WTC11 (cell line): ENCODE measurements around the gene POP4. TPM values are rescaled to one million over a fixed set of nuclear protein-coding genes. Genes with fewer than 3 reads are reported as not detected.

Source experiments
- ATAC-seq: fragments of 200-7000 bp; cut with Tn5 transposase; 2 replicates; pipeline ENCODE4 v1.10.0; 2021; ENCODE audit warnings: mild to moderate bottlenecking, moderate library complexity
- CTCF ChIA-PET: fragments of 300-600 bp; sonication (Branson Sonifier 250); formaldehyde crosslinking; loops from one replicate; lab custom pipeline; 2021; ENCODE audit warnings: antibody characterized with exemption; lab: Charles Lee
- POLR2A ChIA-PET: fragments of 350-600 bp; sonication (Branson Sonifier 250); formaldehyde crosslinking; loops from one replicate; lab custom pipeline; 2021; ENCODE audit warnings: antibody characterized with exemption; lab: Charles Lee
- DNase-seq: peaks from one replicate; pipeline ENCODE4 v3.0.0; 2021; ENCODE audit warnings: low spot score
- H3K27ac Mint-ChIP-seq: 2 replicates; pipeline ENCODE4 v1.8.0; 2021; ENCODE audit warnings: mixed read lengths
- H3K27me3 Mint-ChIP-seq: 2 replicates; pipeline ENCODE4 v1.8.0; 2021; ENCODE audit warnings: low read depth, mild to moderate bottlenecking, moderate library complexity, mixed read lengths
- H3K36me3 Mint-ChIP-seq: 2 replicates; pipeline ENCODE4 v1.8.0; 2021; ENCODE audit warnings: mixed read lengths
- H3K4me1 Mint-ChIP-seq: 2 replicates; pipeline ENCODE4 v1.8.0; 2022; ENCODE audit warnings: mixed read lengths
- H3K4me3 Mint-ChIP-seq: 2 replicates; pipeline ENCODE4 v1.8.0; 2021; ENCODE audit warnings: mild to moderate bottlenecking, moderate library complexity, mixed read lengths
- H3K9me3 Mint-ChIP-seq: 2 replicates; pipeline ENCODE4 v1.8.0; 2021; ENCODE audit warnings: mixed read lengths
- ESRRA ChIP-seq: sonication (generic); formaldehyde crosslinking; IDR thresholded peaks from 2 replicates; pipeline ENCODE4 v1.8.1; 2022; ENCODE audit warnings: mild to moderate bottlenecking, missing genetic modification reagents, borderline replicate concordance
- FOXJ3 ChIP-seq: sonication (generic); formaldehyde crosslinking; IDR thresholded peaks from 2 replicates; pipeline ENCODE4 v1.9.0; 2021; ENCODE audit warnings: missing genetic modification reagents, mild to moderate bottlenecking, borderline replicate concordance
- FOXP1 ChIP-seq: sonication (generic); formaldehyde crosslinking; IDR thresholded peaks from 2 replicates; pipeline ENCODE4 v1.8.0; 2022; ENCODE audit warnings: missing genetic modification reagents, mild to moderate bottlenecking, moderate library complexity, borderline replicate concordance
- GABPB1 ChIP-seq: sonication (generic); formaldehyde crosslinking; IDR thresholded peaks from 2 replicates; pipeline ENCODE4 v1.8.1; 2023; ENCODE audit warnings: mild to moderate bottlenecking, missing genetic modification reagents
- IRF2 ChIP-seq: sonication (generic); formaldehyde crosslinking; IDR thresholded peaks from 2 replicates; pipeline ENCODE4 v1.8.0; 2022; ENCODE audit warnings: low read depth, missing genetic modification reagents, borderline replicate concordance
- JAZF1 ChIP-seq: fragments of 250-450 bp; sonication (Bioruptor Pico); IDR thresholded peaks from 2 replicates; pipeline ENCODE4 v1.9.0; 2021; ENCODE audit warnings: moderate library complexity, mild to moderate bottlenecking, inconsistent platforms
- MLX ChIP-seq: sonication (generic); formaldehyde crosslinking; IDR thresholded peaks from 2 replicates; pipeline ENCODE4 v1.8.1; 2023; ENCODE audit warnings: mild to moderate bottlenecking, missing genetic modification reagents, moderate library complexity
- MYBL2 ChIP-seq: sonication (generic); formaldehyde crosslinking; IDR thresholded peaks from 2 replicates; pipeline ENCODE4 v1.8.1; 2023; ENCODE audit warnings: mild to moderate bottlenecking, moderate library complexity, missing genetic modification reagents
- NFATC4 ChIP-seq: fragments of 250-450 bp; sonication (Bioruptor Pico); IDR thresholded peaks from 2 replicates; pipeline ENCODE4 v1.9.0; 2021; ENCODE audit warnings: mild to moderate bottlenecking
- NR2C2 ChIP-seq: sonication (generic); formaldehyde crosslinking; IDR thresholded peaks from 2 replicates; pipeline ENCODE4 v1.8.0; 2022; ENCODE audit warnings: mild to moderate bottlenecking, missing genetic modification reagents
- PRRX2 ChIP-seq: fragments of 250-450 bp; sonication (Bioruptor Pico); IDR thresholded peaks from 2 replicates; pipeline ENCODE4 v1.8.0; 2021; ENCODE audit warnings: mild to moderate bottlenecking
- RORB ChIP-seq: fragments of 250-450 bp; sonication (Bioruptor Pico); IDR thresholded peaks from 2 replicates; pipeline ENCODE4 v1.9.0; 2021; ENCODE audit warnings: mild to moderate bottlenecking
- TCF7 ChIP-seq: sonication (generic); formaldehyde crosslinking; IDR thresholded peaks from 2 replicates; pipeline ENCODE4 v1.8.0; 2022; ENCODE audit warnings: mild to moderate bottlenecking, low read depth, missing genetic modification reagents, moderate library complexity
- USF1 ChIP-seq: sonication (generic); formaldehyde crosslinking; IDR thresholded peaks from 2 replicates; pipeline ENCODE4 v1.8.0; 2022; ENCODE audit warnings: mild to moderate bottlenecking, missing genetic modification reagents
- USF2 ChIP-seq: sonication (generic); formaldehyde crosslinking; IDR thresholded peaks from 2 replicates; pipeline ENCODE4 v1.8.1; 2023; ENCODE audit warnings: mild to moderate bottlenecking, missing genetic modification reagents, moderate library complexity
- ZBTB21 ChIP-seq: sonication (generic); formaldehyde crosslinking; IDR thresholded peaks from 2 replicates; pipeline ENCODE4 v1.8.1; 2023; ENCODE audit warnings: mild to moderate bottlenecking, missing genetic modification reagents, borderline replicate concordance
- ZNF396 ChIP-seq: fragments of 250-450 bp; sonication (Bioruptor Pico); IDR thresholded peaks from 2 replicates; pipeline ENCODE4 v1.8.0; 2021; ENCODE audit warnings: mild to moderate bottlenecking, moderate library complexity, borderline replicate concordance
- ZNF416 ChIP-seq: fragments of 250-450 bp; sonication (Bioruptor Pico); IDR thresholded peaks from 2 replicates; pipeline ENCODE4 v1.9.0; 2021; ENCODE audit warnings: mild to moderate bottlenecking, inconsistent platforms
- total RNA-seq: library from RNA; stranded (reverse); gene quantifications from 3 replicates; pipeline ENCODE4 v1.2.3, GENCODE V29; 2021
- TF ChIP-seq, protein P1 (sequence below): sonication (generic); formaldehyde crosslinking; conservative IDR thresholded peaks from 2 replicates; pipeline ENCODE4 v1.8.1; 2022; ENCODE audit warnings: mild to moderate bottlenecking, missing genetic modification reagents
- TF ChIP-seq, protein P2 (sequence below): fragments of 250-450 bp; sonication (Bioruptor Pico); IDR thresholded peaks from 2 replicates; pipeline ENCODE4 v1.9.0; 2021; ENCODE audit warnings: mild to moderate bottlenecking, borderline replicate concordance
- TF ChIP-seq, protein P3 (sequence below): fragments of 200-600 bp; IDR thresholded peaks from 2 replicates; pipeline ENCODE4 v1.8.0; 2022; ENCODE audit warnings: antibody characterized with exemption
- TF ChIP-seq, protein P4 (sequence below): fragments of 250-450 bp; sonication (Bioruptor Pico); IDR thresholded peaks from 2 replicates; pipeline ENCODE4 v1.9.0; 2021; ENCODE audit warnings: mild to moderate bottlenecking

POP4 gene
- total RNA-seq, 1 experiment from 2014 or later = 46.7 TPM

DNA sequence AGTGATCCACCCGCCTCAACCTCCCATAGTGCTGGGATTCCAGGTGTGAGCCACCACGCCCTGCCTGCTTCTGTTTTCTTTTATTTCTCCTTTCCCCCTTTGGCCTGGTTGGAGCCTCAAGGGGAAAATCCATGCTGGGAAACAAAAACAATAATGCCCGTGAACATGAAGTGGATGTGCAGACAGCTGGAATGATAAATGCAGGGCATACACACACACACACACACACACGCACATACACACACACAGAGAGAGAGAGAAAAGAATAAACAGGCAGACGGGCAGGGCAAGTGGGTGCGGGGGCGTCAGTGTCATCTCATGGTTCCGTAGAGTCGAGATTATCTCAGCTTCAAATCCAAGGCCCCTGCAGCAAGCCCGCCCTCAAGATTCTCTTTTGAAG, 54.8 kb downstream of the POP4 start:
- Mint-ChIP-seq H3K9me3 (no peaks in the 10 kb centered on the region), H3K27me3 (no peaks in the 10 kb centered on the region), H3K36me3 (no peaks in the 10 kb centered on the region), H3K4me1 (peaks cover 7% of the 10 kb centered on the region), H3K27ac (no peak overlapping the region), H3K4me3 (no peak overlapping the region)
- no peak for ATAC-seq
- DNase-seq = no peak
- POLR2A ChIA-PET = no interaction called here
- CTCF ChIA-PET = interaction anchor here (1.0 kb wide), 1 partner anchor 8 kb away, joined by 3 read pairs; no protein-coding TSS in a partner anchor
- TF ChIP-seq ZNF416 (CRISPR knock-in tag) (no peak), TCF7 (CRISPR knock-in tag) (no peak), NFATC4 (CRISPR knock-in tag) (no peak), USF1 (CRISPR knock-in tag) (no peak), GABPB1 (no peak), IRF2 (CRISPR knock-in tag) (no peak), MYBL2 (CRISPR knock-in tag) (no peak), FOXP1 (no peak), NR2C2 (CRISPR knock-in tag) (no peak), MLX (CRISPR knock-in tag) (no peak), PRRX2 (CRISPR knock-in tag) (no peak)
- TF ChIP-seq, protein P1, sequence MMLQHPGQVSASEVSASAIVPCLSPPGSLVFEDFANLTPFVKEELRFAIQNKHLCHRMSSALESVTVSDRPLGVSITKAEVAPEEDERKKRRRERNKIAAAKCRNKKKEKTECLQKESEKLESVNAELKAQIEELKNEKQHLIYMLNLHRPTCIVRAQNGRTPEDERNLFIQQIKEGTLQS (CRISPR knock-in tag) = no peak

- ATAC-seq (no peak), DNase-seq (no peak)
- POLR2A ChIA-PET = no interaction called here
- Mint-ChIP-seq H3K4me3 (no peak overlapping the region), H3K9me3 (no peaks in the 10 kb centered on the region), H3K27ac (no peak overlapping the region), H3K27me3 (no peaks in the 10 kb centered on the region), H3K4me1 (peaks cover 16% of the 10 kb centered on the region), H3K36me3 (no peaks in the 10 kb centered on the region)
- CTCF ChIA-PET = interaction anchor here (0.8 to 1.1 kb wide), 4 partner anchors 9 to 212 kb away, joined by 3 to 4 read pairs (median 4); no protein-coding TSS in a partner anchor
- TF ChIP-seq ESRRA (no peak), JAZF1 (CRISPR knock-in tag) (no peak), USF1 (CRISPR knock-in tag) (no peak), ZBTB21 (CRISPR knock-in tag) (no peak), FOXJ3 (no peak), ZNF396 (no peak), RORB (CRISPR knock-in tag) (no peak), USF2 (CRISPR knock-in tag) (no peak)
- TF ChIP-seq, protein P2, sequence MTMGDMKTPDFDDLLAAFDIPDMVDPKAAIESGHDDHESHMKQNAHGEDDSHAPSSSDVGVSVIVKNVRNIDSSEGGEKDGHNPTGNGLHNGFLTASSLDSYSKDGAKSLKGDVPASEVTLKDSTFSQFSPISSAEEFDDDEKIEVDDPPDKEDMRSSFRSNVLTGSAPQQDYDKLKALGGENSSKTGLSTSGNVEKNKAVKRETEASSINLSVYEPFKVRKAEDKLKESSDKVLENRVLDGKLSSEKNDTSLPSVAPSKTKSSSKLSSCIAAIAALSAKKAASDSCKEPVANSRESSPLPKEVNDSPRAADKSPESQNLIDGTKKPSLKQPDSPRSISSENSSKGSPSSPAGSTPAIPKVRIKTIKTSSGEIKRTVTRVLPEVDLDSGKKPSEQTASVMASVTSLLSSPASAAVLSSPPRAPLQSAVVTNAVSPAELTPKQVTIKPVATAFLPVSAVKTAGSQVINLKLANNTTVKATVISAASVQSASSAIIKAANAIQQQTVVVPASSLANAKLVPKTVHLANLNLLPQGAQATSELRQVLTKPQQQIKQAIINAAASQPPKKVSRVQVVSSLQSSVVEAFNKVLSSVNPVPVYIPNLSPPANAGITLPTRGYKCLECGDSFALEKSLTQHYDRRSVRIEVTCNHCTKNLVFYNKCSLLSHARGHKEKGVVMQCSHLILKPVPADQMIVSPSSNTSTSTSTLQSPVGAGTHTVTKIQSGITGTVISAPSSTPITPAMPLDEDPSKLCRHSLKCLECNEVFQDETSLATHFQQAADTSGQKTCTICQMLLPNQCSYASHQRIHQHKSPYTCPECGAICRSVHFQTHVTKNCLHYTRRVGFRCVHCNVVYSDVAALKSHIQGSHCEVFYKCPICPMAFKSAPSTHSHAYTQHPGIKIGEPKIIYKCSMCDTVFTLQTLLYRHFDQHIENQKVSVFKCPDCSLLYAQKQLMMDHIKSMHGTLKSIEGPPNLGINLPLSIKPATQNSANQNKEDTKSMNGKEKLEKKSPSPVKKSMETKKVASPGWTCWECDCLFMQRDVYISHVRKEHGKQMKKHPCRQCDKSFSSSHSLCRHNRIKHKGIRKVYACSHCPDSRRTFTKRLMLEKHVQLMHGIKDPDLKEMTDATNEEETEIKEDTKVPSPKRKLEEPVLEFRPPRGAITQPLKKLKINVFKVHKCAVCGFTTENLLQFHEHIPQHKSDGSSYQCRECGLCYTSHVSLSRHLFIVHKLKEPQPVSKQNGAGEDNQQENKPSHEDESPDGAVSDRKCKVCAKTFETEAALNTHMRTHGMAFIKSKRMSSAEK (CRISPR knock-in tag) = no peak
- TF ChIP-seq, protein P3, sequence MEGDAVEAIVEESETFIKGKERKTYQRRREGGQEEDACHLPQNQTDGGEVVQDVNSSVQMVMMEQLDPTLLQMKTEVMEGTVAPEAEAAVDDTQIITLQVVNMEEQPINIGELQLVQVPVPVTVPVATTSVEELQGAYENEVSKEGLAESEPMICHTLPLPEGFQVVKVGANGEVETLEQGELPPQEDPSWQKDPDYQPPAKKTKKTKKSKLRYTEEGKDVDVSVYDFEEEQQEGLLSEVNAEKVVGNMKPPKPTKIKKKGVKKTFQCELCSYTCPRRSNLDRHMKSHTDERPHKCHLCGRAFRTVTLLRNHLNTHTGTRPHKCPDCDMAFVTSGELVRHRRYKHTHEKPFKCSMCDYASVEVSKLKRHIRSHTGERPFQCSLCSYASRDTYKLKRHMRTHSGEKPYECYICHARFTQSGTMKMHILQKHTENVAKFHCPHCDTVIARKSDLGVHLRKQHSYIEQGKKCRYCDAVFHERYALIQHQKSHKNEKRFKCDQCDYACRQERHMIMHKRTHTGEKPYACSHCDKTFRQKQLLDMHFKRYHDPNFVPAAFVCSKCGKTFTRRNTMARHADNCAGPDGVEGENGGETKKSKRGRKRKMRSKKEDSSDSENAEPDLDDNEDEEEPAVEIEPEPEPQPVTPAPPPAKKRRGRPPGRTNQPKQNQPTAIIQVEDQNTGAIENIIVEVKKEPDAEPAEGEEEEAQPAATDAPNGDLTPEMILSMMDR = no peak
- TF ChIP-seq, protein P4, sequence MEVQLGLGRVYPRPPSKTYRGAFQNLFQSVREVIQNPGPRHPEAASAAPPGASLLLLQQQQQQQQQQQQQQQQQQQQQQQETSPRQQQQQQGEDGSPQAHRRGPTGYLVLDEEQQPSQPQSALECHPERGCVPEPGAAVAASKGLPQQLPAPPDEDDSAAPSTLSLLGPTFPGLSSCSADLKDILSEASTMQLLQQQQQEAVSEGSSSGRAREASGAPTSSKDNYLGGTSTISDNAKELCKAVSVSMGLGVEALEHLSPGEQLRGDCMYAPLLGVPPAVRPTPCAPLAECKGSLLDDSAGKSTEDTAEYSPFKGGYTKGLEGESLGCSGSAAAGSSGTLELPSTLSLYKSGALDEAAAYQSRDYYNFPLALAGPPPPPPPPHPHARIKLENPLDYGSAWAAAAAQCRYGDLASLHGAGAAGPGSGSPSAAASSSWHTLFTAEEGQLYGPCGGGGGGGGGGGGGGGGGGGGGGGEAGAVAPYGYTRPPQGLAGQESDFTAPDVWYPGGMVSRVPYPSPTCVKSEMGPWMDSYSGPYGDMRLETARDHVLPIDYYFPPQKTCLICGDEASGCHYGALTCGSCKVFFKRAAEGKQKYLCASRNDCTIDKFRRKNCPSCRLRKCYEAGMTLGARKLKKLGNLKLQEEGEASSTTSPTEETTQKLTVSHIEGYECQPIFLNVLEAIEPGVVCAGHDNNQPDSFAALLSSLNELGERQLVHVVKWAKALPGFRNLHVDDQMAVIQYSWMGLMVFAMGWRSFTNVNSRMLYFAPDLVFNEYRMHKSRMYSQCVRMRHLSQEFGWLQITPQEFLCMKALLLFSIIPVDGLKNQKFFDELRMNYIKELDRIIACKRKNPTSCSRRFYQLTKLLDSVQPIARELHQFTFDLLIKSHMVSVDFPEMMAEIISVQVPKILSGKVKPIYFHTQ (CRISPR knock-in tag) = no peak
Observed at GRCh38 chr19:29662278-29662603, 56.2 kb downstream of the POP4 start.
